ENCODE measurements around the gene KCNMB1. TPM values are rescaled to one million over a fixed set of nuclear protein-coding genes. Genes with fewer than 3 reads are reported as not detected.

Gene KCNMB1
- total RNA-seq, 1 experiment from 2014 or later = 0.24 TPM

- Mint-ChIP-seq H3K36me3 (no peaks in the 10 kb centered on the region), H3K9me3 (no peaks in the 10 kb centered on the region), H3K4me3 (no peak overlapping the region), H3K27ac (no peak overlapping the region), H3K27me3 (ENCODE audit: low read depth) (no peaks in the 10 kb centered on the region; the same call in 1 of the 2 replicates), H3K4me1 (0 out of 2 replicates have a peak, but pooled peaks cover 3% of the 10 kb centered on the region)
- ChIA-PET POLR2A (interaction anchor here (0.6 kb wide), 1 partner anchor 185 kb away, joined by 3 read pairs; no protein-coding TSS in a partner anchor), CTCF (interaction anchor here (1.0 kb wide), 1 partner anchor 35 kb away, joined by 3 read pairs; no protein-coding TSS in a partner anchor)
- TF ChIP-seq NR1H2 (CRISPR knock-in tag; IDR thresholded peaks at IDR 0.05) (no peak), CREM (CRISPR knock-in tag; IDR thresholded peaks at IDR 0.05) (no peak)
- ATAC-seq (no peak), DNase-seq (ENCODE audit: low spot score) (no peak)
Measured at GRCh38 chr5:170368586-170368985, 20.6 kb downstream of the KCNMB1 start.

DNA sequence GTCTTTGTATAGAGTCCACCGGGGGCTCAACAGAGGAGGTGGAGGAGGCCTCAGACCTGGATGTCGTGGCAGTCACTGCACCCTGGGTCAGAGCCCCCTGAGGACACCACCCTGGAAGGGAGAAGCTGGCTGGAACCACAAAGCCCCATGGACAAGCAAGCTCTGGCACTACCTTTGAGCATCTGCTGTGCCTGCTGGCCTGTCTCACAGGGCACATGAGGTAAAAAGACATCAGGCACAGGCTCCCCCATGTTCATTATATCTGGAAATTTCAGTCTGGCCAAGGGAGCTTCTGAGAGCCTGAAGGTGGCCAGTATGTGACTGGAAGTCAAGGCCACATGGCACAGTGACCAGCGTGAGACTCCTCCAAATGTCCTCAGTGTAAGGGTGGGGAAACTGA is 22.9 kb downstream of the KCNMB1 start:
- no peak for TF ChIP-seq MLX (CRISPR knock-in tag; IDR thresholded peaks at IDR 0.05)
- no peak for TF ChIP-seq SMAD4 (CRISPR knock-in tag; IDR thresholded peaks at IDR 0.05)
- TF ChIP-seq ERG (CRISPR knock-in tag; IDR thresholded peaks at IDR 0.05) = no peak
- TF ChIP-seq, protein P1, sequence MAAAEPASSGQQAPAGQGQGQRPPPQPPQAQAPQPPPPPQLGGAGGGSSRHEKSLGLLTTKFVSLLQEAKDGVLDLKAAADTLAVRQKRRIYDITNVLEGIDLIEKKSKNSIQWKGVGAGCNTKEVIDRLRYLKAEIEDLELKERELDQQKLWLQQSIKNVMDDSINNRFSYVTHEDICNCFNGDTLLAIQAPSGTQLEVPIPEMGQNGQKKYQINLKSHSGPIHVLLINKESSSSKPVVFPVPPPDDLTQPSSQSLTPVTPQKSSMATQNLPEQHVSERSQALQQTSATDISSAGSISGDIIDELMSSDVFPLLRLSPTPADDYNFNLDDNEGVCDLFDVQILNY (CRISPR knock-in tag; IDR thresholded peaks at IDR 0.05) = no peak
- no peak for TF ChIP-seq GTF2I (CRISPR knock-in tag; conservative IDR thresholded peaks at IDR 0.05)
- TF ChIP-seq GRHL2 (CRISPR knock-in tag; IDR thresholded peaks at IDR 0.05; ENCODE audit: insufficient replicate concordance, severe bottlenecking) = no peak
- no peak for TF ChIP-seq RORB (CRISPR knock-in tag; IDR thresholded peaks at IDR 0.05)
- TF ChIP-seq NFATC4 (CRISPR knock-in tag; IDR thresholded peaks at IDR 0.05) = no peak
- no peak for TF ChIP-seq GABPB1 (CRISPR knock-in tag; IDR thresholded peaks at IDR 0.05)
- no peak for TF ChIP-seq FOXP4 (CRISPR knock-in tag; IDR thresholded peaks at IDR 0.05)
- TF ChIP-seq FOXP1 (CRISPR knock-in tag; IDR thresholded peaks at IDR 0.05; ENCODE audit: borderline replicate concordance) = no peak
- TF ChIP-seq, protein P2, sequence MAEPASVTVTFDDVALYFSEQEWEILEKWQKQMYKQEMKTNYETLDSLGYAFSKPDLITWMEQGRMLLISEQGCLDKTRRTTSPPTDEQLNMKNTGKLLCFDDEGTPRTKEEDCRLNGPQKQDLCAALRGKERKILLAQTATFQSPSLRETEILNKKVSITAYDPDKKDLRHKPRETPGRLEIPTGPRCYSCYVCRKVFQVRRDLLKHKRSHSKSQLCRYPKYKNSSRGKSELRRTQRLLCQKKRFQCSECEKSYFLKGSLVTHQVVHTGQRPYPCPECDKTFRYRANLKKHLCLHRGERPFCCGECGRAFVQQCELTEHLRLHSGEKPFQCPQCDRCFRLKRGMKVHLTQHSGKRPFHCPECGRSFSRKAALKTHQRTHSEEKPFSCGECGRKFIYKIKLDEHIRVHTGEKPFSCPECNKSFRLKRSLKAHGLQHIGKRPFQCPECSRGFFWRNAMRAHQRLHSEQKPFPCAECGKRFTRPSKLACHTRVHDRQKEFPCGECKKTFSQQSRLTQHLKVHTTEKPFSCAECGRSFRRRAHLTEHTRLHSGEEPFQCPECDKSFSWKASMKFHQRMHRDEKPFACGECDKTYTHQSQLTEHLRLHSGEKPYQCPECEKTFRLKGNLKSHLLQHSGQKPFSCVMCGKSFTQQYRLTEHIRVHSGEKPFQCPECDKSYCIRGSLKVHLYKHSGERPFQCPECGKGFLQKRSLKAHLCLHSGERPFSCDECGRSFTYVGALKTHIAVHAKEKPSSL (CRISPR knock-in tag; conservative IDR thresholded peaks at IDR 0.05) = no peak
- no peak for TF ChIP-seq NFE2L1 (CRISPR knock-in tag; IDR thresholded peaks at IDR 0.05)
- no peak for TF ChIP-seq KAT7 (CRISPR knock-in tag; IDR thresholded peaks at IDR 0.05; ENCODE audit: borderline replicate concordance)
- TF ChIP-seq, protein P3, sequence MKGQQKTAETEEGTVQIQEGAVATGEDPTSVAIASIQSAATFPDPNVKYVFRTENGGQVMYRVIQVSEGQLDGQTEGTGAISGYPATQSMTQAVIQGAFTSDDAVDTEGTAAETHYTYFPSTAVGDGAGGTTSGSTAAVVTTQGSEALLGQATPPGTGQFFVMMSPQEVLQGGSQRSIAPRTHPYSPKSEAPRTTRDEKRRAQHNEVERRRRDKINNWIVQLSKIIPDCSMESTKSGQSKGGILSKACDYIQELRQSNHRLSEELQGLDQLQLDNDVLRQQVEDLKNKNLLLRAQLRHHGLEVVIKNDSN (CRISPR knock-in tag; IDR thresholded peaks at IDR 0.05) = no peak
- TF ChIP-seq ETV6 (CRISPR knock-in tag; IDR thresholded peaks at IDR 0.05) = no peak
- TF ChIP-seq HMGA2 (CRISPR knock-in tag; IDR thresholded peaks at IDR 0.05) = no peak
- TF ChIP-seq, protein P4, sequence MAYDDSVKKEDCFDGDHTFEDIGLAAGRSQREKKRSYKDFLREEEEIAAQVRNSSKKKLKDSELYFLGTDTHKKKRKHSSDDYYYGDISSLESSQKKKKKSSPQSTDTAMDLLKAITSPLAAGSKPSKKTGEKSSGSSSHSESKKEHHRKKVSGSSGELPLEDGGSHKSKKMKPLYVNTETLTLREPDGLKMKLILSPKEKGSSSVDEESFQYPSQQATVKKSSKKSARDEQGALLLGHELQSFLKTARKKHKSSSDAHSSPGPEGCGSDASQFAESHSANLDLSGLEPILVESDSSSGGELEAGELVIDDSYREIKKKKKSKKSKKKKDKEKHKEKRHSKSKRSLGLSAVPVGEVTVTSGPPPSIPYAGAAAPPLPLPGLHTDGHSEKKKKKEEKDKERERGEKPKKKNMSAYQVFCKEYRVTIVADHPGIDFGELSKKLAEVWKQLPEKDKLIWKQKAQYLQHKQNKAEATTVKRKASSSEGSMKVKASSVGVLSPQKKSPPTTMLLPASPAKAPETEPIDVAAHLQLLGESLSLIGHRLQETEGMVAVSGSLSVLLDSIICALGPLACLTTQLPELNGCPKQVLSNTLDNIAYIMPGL (CRISPR knock-in tag; IDR thresholded peaks at IDR 0.05) = no peak
- TF ChIP-seq ZNF423 (CRISPR knock-in tag; IDR thresholded peaks at IDR 0.05) = no peak
- POLR2A ChIA-PET = no interaction called here
- H3K9me3 Mint-ChIP-seq = no peaks in the 10 kb centered on the region
- DNase-seq (ENCODE audit: low spot score) (no peak), ATAC-seq (no peak)
- peaks cover 15% of the 10 kb centered on the region; the same call in 1 of the 2 replicates for H3K4me1 Mint-ChIP-seq
- CTCF ChIA-PET = no interaction called here
- H3K36me3 Mint-ChIP-seq = no peaks in the 10 kb centered on the region
- H3K27me3 Mint-ChIP-seq (ENCODE audit: low read depth) = no peaks in the 10 kb centered on the region; the same call in 1 of the 2 replicates
- no peak overlapping the region for H3K27ac Mint-ChIP-seq
- no peak overlapping the region for H3K4me3 Mint-ChIP-seq
